Right lobe of liver (tissue), 4 donors: ENCODE data around the gene TPRA1.

Experiments
- POLR2A ChIP-seq: fragments of 450-650 bp; IDR thresholded peaks from one replicate; pipeline ENCODE4 v1.6.1; 2017; ENCODE audit warnings: antibody characterized with exemption, mild to moderate bottlenecking
- TF ChIP-seq, protein P1 (sequence below), 4 donors: fragments of 200-600 bp in 3 of 4; fragments of 450-650 bp in 1 of 4; IDR thresholded peaks; one replicate each; pipeline versions ENCODE4 v1.5.1 to v1.8.0; 2016 to 2022; ENCODE audit warnings: antibody characterized with exemption in 4 of 4, mild to moderate bottlenecking in 2 of 4
- donor health status: DM: no; HTN: no; CAD: no.
- donor health status: DM: no; HTN: no; CAD: no.
- donor health status: DM: no; HTN: yes; CAD: no.

- TF ChIP-seq, protein P1, sequence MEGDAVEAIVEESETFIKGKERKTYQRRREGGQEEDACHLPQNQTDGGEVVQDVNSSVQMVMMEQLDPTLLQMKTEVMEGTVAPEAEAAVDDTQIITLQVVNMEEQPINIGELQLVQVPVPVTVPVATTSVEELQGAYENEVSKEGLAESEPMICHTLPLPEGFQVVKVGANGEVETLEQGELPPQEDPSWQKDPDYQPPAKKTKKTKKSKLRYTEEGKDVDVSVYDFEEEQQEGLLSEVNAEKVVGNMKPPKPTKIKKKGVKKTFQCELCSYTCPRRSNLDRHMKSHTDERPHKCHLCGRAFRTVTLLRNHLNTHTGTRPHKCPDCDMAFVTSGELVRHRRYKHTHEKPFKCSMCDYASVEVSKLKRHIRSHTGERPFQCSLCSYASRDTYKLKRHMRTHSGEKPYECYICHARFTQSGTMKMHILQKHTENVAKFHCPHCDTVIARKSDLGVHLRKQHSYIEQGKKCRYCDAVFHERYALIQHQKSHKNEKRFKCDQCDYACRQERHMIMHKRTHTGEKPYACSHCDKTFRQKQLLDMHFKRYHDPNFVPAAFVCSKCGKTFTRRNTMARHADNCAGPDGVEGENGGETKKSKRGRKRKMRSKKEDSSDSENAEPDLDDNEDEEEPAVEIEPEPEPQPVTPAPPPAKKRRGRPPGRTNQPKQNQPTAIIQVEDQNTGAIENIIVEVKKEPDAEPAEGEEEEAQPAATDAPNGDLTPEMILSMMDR (IDR thresholded peaks at IDR 0.05): no peak
- no peak for TF ChIP-seq POLR2A
These were observed 17.1 kb downstream of the TPRA1 start for GRCh38 chr3:127573401-127573800.
